Colonic mucosa (tissue), 4 donors: ENCODE data around the gene ITGAD. TPM values are rescaled to one million over a fixed set of nuclear protein-coding genes. Genes with fewer than 3 reads are reported as not detected.

ENCODE experiments used
- DNase-seq: peaks from one replicate; pipeline ENCODE4 v3.0.0-alpha.2; 2020
- H3K27ac ChIP-seq: fragments of 200-600 bp; one replicate; pipeline ENCODE4 v1.8.0; 2021
- H3K27me3 ChIP-seq: fragments of 200-600 bp; one replicate; pipeline ENCODE4 v1.8.0; 2021
- H3K36me3 ChIP-seq: fragments of 200-600 bp; one replicate; pipeline ENCODE4 v1.8.0; 2021
- H3K4me1 ChIP-seq: fragments of 200-600 bp; one replicate; pipeline ENCODE4 v1.8.0; 2021; ENCODE audit warnings: mild to moderate bottlenecking
- H3K4me3 ChIP-seq: fragments of 200-600 bp; one replicate; pipeline ENCODE4 v1.8.0; 2021
- H3K9ac ChIP-seq, 2 donors: one replicate each; pipeline ENCODE4 v1.7.0; 2013; ENCODE audit warnings: control low read depth in 2 of 2, low read depth in 2 of 2, low read length in 2 of 2
- H3K9me3 ChIP-seq: fragments of 200-600 bp; one replicate; pipeline ENCODE4 v1.8.0; 2021
- CTCF ChIP-seq: fragments of 200-600 bp; IDR thresholded peaks from one replicate; pipeline ENCODE4 v1.8.0; 2022; ENCODE audit warnings: antibody characterized with exemption, mild to moderate bottlenecking
- intact Hi-C: fragments of 100-400 bp; cut with DNase I; formaldehyde crosslinking; loops from one replicate; pipeline ENCODE4 v1.14.1; 2022
- total RNA-seq, 2 donors: library from RNA; stranded (reverse); fragmentation: NEBNext Ultra II Directional in 1 of 2; extraction: Animal tissue kit (Norgen Biotek cat#: 25700) in 1 of 2; gene quantifications; one replicate each; pipeline ENCODE4 v1.2.1, GENCODE V29; 2021
- donor health status: healthy.
- donor health status: DM: no; HTN: no; CAD: no.
- donor health status: DM: no; HTN: no; CAD: no.

The ITGAD gene
- total RNA-seq, result under 1 TPM in 1 of 2 donors, not detected in 1; 0.05 TPM

DNA sequence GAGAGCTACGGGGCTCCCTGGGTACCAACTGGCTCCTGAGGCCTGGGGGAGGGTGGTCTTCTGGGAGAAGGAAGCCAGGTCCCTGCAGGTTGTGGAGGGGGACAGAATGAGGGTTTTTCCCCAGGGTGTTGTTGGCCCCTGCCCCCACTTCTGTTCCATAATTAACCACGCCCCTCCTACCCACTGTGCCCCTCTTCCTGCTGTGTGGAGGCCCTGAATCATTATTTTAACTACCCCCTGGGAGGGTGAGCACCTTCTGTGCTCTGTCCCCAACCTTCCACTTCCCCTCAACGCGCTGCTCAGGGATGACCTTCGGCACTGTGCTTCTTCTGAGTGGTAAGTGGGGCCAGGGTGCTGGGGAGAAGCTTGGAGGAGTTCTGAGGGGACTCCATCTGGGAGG, at the start of gene ITGAD:
TSS of gene ITGAD (plus strand) at position 280 of the 400 bp plus-strand sequence. CDS start at position 306, 26 bp downstream.
- no peaks in the 10 kb centered on the region for H3K36me3 ChIP-seq
- DNase-seq, result no peak
- no peak for TF ChIP-seq CTCF
- no peaks in the 10 kb centered on the region for H3K4me1 ChIP-seq
- no peak within 1 kb of the TSS for H3K4me3 ChIP-seq
- intact Hi-C loops, result no loop called here
- no peaks in the 10 kb centered on the region for H3K9me3 ChIP-seq
- no peaks in the 10 kb centered on the region for H3K27me3 ChIP-seq
- H3K9ac ChIP-seq, result no peak within 1 kb of the TSS
- H3K27ac ChIP-seq, result no peak within 1 kb of the TSS

DNA sequence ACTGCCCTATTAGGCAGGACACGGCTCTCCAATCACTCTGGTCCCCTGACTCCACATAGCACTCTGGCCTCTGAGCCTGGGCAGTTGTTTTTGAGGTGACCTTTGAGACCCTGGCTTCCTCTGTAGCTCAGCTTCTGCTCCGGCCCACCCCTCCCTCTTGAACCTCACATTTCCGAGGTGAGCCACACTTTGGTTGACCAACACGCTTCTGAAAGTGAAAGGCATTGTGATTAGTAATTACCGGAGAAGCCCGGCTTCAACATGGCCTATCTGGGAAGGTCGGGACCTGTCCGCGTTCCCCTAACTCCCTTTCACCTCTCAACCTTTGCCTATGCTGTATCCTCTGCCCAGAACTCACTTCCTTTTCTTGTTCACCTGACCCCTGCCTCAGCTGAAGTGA, 48.4 kb upstream of the ITGAD start:
- H3K36me3 ChIP-seq, result no peaks in the 10 kb centered on the region
- H3K9ac ChIP-seq, result no peak overlapping the region
- TF ChIP-seq CTCF, result no peak
- H3K9me3 ChIP-seq, result no peaks in the 10 kb centered on the region
- H3K27me3 ChIP-seq, result no peaks in the 10 kb centered on the region
- no peak overlapping the region for H3K27ac ChIP-seq
- intact Hi-C loops, result no loop called here
- H3K4me3 ChIP-seq, result no peak overlapping the region
- DNase-seq, result no peak
- H3K4me1 ChIP-seq, result no peaks in the 10 kb centered on the region

GRCh38 chr16:31347445-31347844, 45.7 kb upstream of the ITGAD start:
- Histone ChIP-seq H3K4me3 (no peak overlapping the region), H3K27me3 (no peaks in the 10 kb centered on the region), H3K36me3 (no peaks in the 10 kb centered on the region), H3K9me3 (no peaks in the 10 kb centered on the region), H3K27ac (no peak overlapping the region), H3K9ac (no peak overlapping the region), H3K4me1 (no peaks in the 10 kb centered on the region)
- no peak for DNase-seq
- intact Hi-C loops, result no loop called here
- no peak for TF ChIP-seq CTCF

- no peak for DNase-seq
- no peak for TF ChIP-seq CTCF
- Histone ChIP-seq H3K36me3 (no peaks in the 10 kb centered on the region), H3K4me1 (no peaks in the 10 kb centered on the region), H3K9me3 (no peaks in the 10 kb centered on the region), H3K27ac (no peak overlapping the region), H3K9ac (no peak overlapping the region), H3K4me3 (no peak overlapping the region), H3K27me3 (no peaks in the 10 kb centered on the region)
- intact Hi-C loops, result no loop called here
Measured at GRCh38 chr16:31348579-31348978, 44.6 kb upstream of the ITGAD start.

DNA sequence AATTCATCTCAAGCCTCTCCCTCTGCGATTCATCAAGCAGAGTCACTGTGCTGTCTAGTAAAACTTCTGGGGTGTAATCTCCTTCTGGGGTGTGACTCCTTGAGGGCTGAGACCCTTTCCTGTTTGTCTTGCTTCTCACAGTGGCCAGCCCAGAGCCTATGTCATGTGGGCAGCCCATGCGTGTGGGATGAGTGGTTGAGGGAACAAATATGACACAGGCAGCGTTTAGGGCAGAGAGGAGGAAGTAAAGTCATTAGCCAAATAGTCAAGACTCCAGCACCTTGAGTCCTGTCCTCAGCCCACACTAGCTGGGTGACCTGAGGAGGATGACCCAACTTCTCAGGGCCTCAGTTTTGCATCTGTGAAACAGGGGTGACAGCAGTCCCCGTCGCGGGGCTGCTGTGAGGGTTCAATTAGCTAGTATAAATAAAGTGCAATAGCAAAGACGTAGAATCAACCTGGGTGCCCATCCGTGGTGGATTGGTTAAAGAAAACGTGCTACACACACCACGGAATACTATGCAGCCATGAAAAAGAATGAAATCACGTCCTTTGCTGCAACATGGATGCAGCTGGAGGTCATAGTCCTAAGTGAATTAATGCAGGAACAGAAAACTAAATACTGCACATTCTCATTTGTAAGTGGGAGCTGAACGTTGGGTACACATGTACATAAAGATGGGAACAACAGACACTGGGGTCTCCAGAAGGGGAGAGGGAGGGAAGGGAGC, 42.7 kb upstream of the ITGAD start:
- no peak for DNase-seq

More for the DNA sequence above, 42.7 kb upstream of the ITGAD start:
- H3K27ac ChIP-seq, result no peak overlapping the region
- intact Hi-C loops, result no loop called here
- no peaks in the 10 kb centered on the region for H3K4me1 ChIP-seq
- no peak overlapping the region for H3K4me3 ChIP-seq
- H3K9ac ChIP-seq, result no peak overlapping the region
- H3K36me3 ChIP-seq, result no peaks in the 10 kb centered on the region
- TF ChIP-seq CTCF, result no peak
- no peaks in the 10 kb centered on the region for H3K9me3 ChIP-seq
- no peaks in the 10 kb centered on the region for H3K27me3 ChIP-seq
